CD1c-positive myeloid dendritic cell (primary cell): ENCODE measurements around the gene PSMA7.
A peak's percentile ranks its signal among the peaks of the same experiment; 100 is the strongest.
"Not testable (repeated sequence)": the region's sequence is repeated elsewhere in the genome, so short reads cannot be mapped to it uniquely, and the experiment has no call there.

ENCODE experiments used
- DNase-seq: peaks from one replicate; pipeline ENCODE4 v3.0.0-alpha.2; 2016; ENCODE audit errors: extremely low spot score

The PSMA7 gene

DNA sequence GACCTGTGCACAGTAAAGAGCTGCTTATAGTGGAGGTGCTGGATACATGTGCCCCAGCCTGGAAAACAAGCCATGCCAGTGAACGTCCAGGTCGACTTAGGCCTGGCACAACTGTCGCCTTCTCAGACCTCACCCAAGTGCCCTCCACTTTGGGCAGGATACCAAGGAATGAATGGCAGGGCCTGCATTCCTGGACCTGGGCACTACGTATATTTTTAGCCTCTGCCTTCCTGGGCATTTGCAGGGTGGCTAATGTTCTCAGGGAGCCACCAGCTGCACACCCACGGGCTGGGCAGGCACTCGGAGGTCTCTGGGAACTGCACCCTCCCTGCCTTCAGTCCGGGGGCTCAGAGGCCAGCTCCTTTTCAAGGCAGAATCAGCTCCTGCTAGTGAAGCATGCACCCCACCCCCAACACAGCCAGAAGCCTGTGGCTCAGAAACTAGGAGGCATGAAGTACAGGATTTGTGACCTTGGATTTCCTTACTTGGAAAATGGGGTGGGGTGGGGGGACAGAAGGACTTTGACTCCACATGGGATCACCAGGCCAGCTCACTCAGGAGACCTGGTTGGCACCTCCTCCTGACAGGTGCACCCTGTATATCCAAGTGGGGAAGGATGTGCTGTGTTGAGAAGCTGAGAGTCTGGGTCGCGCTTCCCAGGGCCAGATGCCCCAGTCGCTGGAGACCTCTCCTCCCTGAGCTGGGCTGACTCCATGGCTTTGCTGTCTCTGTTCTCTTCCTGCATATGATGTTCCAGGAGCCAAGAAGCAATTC is 23.4 kb downstream of the PSMA7 start:
- no peak for DNase-seq

DNA sequence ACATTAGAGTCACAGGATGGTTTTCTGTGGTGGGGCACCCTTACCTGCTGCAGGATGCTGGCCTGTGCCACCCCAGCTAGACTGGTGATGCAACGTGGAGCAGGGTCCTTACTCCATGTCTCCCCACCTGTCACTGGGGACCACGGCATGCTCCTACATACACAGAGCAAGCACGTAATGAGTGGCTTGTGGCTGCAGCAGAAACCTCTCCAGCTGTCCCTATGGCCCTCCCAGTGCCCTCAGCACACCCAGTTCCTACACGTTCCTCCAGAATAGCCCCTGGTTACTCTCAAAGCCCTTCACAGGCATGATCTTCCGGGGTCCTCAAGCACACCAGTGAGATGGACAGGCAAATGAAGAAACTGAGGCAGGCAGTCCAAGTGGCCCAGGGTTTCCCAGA is 24.1 kb downstream of the PSMA7 start:
- no peak for DNase-seq

DNA sequence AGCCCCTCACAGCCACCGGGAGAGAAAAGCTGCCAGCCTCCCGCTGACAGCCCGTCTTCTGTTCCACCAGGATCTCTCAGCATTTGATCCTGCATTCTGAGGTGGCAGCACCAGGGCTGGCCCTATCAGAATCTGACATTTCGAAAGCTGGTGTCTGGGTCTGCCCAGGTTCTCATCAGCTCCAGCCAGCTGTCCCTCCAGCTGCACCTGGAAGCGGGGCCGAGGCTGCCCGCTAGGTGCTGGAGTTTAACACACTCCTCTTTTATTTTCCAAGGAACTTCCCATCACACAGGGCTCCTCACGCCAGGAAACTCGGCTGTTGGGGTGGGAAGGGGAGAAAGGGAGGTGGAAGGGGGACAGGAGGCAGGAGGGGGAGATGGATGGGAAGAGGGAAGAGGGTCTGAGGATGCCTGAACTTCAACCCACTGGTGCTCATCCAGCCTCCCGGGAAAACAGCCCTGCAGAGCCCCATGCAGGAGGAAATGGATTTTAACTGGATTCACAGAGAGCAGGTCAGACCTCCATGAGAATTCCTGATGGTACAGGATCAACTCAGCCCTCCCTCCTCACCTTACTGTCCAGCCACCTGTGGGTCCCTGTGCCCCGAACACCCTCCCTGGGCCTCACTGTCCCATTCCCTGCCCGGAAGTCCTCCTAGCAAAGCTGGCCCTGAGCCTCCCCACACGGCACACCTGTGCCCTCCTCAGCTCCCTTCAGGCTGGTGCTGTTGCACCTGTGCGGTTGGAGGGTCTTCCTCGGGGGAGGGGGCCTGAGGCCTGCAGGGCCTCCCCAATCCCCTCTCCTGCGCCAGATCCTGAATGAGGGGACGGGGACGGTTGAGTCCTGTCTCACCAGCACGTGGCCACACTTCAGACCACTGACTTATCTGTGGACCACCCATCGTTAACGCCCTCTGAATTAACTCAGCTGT is 24.8 kb downstream of the PSMA7 start:
- DNase-seq, result no peak

DNA sequence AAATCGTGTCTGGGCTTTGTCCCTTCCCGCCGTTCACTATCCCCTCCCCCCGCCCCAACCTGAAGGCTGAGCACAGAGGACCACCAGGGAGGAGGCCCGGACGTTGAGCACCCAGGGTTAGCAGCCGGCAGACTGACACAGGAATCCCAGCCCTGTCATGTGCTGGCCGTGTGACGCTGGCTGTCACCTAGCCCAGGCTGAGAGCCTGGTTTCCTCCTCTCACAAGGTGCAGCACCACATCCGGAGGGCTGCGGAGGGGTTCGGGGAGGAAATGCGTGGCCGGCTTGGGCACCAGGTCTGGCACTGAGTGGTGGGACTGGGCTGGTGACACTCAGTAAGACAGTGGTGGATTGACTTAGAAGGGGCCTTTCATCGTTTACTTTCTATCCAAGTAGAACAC is 25.5 kb downstream of the PSMA7 start:
- peak; percentile 26 for DNase-seq

DNA sequence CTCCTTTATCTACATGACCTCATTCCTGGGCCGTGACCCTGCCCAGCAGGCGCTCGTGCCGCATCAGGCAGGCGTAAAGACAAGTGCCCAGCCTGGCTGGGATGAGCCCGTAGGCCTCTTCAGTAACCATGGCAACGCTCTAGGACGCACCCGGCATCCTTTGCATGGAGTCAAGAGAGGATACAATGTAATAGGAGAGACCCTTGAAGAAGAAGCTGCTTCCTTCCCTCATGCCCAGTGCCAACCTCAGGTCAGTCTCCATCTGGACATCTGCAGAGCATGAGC is 25.9 kb downstream of the PSMA7 start:
- DNase-seq, result no peak

DNA sequence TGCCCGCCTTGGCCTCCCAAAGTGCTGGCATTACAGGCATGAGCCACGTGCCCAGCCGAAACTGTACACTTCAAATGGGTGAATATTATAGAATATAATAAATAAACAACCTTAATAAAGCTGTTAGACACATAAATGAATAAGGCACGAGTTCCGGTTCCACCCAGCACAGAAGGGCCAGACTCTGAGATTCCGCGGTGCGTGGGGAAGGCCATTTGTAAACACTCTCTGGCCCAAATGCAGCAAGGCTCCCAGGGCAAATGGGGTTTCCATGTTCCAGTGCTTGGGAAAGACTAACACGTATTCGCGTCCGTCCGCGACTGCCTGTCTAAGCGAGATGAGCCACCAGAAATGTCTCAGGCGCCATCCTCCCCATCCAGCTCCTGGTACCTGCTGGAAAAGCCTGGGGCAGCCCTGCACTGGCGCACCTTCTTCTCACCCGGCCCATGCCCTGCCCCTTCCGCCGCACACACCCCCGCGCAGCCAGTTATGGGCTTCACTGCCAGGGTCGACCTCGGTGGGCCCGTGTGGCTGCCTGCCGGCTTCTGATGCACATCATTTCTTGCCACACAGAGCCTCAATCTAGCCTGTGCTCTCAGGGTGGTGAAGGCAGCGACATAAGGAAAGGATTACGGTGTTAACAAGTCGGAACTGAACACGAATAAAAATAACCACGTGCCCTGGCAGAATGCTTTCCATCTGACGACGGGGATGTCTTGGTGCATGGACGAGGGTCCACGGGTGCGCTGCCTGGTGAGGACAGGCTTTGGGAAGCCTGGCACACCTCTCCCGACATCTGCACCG is 26.4 kb downstream of the PSMA7 start:
- no peak for DNase-seq

DNA sequence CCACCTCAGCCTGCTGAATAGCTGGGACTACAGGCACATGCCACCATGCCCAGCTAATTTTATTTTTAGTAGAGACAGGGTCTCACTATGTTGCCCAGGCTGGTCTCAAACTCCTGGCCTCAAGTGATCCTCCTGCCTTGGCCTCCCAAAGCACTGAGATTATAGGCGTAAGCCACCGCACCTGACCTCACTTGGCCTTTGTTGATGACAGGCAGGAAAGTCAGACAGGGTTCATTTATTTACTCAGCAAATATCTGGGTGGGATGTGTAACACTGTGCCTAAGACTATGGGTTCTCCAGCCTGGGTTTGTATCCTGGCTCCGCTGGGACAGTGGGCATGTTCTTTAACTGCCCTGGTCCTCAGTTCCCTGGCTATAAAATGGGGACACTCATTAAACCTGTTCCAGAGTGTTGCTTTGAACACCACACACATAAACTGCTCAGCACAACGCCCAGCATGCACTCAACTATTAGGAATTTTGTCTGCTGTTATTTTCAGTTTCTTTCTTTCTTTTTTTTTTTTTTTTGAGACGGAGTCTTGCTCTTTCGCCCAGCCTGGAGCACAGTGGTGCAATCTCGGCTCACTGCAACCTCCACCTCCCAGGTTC is 27.3 kb downstream of the PSMA7 start:
- DNase-seq, result not testable (repeated sequence)

DNA sequence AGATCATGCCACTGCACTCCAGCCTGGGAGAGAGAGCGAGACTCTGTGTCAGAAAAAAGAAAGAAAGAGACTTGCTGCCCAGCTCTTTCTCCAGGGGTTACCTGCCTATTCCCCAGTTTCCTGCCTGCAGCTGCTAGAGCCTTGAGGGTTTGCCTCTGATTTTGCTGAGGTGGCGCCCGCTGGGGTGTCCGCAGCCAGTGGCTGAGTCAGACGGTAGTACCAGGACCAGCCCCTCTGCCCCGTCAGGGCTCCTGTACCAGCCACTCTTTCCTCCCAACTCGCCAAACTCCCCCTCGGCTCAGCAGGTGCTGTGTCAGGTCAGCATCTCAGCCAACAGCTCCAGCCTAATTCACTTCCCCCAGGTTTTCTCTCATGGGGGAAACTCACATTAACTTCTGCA is 28.3 kb downstream of the PSMA7 start:
- no peak for DNase-seq

DNA sequence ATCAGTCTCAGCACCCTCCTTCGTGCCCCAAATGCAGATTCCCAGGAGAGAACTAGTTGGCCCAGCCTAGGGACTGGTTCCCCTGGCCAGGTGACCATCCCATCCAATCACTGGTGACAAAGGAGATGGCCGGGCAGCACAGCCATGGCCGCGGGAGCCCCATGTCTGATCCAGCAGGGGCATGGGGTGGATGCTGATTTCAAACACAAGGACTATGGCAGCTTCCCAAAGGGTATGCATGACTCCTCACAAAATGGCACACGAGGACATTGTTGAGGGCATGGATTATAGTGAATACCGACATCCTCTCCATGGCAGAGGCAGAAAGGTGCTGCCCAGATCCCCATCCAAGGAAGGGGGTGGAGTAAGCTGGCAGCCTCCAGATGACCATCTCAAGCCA is 30.8 kb downstream of the PSMA7 start:
- no peak for DNase-seq

DNA sequence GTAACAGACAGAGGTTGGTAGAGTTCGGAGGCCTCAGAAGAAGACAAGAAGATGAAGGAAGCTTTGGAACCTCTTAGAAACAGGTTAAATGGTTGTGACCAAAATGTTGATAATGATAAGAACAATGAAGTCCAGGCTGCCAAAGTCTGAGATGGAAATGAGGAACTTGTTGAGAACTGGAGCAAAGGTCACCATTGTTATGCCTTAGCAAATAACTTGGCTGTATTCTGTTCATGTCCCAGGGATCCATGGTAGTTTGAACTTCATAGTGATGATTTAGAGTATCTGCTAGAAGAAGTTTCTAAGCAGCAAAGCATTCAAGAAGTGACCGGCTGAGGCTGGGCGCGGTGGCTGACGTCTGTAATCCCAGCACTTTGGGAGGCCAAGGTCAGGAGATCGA is 32.0 kb downstream of the PSMA7 start:
- DNase-seq, result no peak

DNA sequence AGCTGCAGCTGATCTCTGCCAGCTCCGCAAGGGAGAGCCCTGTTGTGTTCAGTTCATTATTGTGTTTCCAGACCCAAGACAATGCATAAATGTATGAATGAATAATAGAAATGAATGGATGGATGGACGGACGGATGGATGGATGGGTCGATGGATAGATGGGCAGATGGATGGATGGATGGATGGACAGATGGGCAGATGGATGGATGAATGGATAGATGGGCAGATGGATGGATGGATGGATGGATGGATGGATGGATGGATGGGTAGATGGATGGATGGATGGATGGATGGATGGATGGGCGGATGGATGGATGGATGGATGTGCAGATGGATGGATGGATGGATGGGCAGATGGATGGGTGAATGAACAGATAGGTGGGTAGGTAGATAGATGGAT is 37.6 kb downstream of the PSMA7 start:
- DNase-seq, result no peak

DNA sequence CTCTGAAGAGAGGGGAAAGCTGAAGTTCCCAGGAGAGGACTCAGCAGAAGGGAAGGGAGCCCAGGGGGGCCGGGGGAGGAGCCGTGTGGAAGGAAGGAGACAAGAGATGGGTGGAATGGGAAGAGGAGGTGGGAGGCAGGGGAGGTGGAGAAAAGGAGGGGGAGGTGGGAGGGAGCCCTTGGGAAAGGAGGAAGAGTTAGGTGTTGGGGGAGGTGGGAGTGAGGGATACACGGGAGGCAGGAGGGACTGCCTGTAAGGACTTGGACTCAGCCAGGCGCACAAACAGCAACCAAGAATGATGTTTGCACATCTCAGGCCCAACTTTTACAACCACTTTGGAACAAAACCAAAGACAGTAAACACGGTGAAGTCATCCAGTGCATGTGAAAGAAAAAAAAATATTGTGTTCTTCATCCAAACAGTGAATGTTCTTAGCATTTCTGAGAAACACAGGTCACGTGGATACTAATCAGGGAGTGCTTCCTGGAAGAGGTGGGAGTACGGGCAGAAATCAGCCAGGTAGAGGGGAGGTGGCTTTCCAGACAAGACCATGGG is 38.3 kb downstream of the PSMA7 start:
- no peak for DNase-seq

DNA sequence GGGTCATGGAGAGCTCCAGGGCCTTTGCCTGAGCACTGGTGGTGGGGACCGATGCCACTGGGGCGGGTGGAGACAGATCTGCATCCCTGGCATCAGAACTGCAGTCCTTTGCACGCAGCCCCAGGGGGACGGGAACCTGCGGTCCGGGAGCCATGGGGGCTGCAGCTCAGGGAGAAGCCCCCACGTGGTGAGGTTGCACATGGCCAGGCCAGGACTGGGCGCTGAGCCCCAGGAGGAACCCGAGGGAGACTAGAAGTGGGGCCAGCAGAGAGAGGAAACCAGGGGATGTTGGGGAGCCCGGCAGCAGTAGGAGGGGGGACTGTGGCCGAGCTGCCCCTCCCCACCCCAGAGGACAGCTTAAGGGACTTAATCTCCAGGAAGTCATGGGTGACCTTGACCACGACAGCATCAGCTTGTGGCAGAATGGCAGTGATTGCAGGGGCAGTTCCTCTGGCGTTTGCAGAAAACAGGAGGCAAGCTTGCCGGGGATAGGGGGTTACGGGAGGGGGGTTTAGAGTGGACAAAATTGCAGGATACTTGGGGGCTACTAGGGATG is 38.9 kb downstream of the PSMA7 start:
- no peak for DNase-seq

DNA sequence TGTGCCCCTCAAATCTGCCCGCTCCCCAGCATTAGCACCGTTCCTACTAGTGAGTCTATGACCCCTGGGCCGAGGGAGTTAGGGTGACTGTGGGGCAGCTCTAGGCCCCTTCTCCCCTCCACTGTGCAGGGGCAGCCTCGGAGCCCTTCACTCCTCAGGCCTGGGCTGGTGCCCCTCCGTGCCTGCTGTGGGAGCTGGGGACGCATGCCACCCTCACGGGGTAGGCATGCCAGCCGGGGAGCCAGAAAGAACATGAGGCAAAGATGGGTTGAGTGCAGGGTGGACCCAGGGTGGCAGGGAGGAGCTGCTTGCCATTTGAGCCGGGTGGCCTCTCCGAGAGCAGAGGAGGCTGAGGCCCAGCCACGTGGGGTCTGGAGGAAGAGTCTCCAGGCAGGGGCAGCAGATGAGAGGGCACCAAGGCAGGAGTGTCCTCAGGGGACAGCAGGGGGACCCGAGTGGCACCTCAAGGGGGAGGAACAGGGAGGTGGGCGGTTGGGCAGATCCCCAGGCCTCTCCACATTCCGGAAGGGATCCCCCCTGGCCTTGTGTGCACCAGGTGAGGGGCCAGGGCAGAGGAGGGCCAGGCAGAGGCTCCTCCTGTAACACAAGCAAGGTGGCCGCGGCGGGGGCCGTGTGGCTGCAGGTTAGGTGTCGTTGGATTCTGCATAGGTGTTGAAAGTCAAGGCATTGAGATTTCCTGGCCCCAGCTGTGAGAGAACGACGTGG is 39.5 kb downstream of the PSMA7 start:
- no peak for DNase-seq

DNA sequence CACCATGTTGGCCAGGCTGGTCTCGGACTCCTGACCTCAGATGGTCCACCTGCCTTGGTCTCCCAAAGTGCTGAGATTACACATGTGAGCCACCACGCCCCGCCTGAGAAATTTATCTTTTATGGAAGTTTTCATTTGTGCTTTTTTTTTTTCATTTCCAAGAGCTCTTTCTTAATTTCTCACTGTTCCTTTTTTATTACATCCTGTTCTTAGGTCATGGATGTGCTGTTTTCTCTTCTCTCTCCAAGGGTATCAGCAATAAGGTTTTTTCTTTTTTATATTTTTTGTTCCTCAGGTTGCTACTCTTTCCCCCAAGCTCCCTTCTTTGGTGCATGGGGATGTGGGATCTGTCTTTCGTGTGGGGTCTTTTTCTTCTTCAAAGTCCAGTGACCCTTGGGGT is 42.1 kb downstream of the PSMA7 start:
- DNase-seq, result no peak

DNA sequence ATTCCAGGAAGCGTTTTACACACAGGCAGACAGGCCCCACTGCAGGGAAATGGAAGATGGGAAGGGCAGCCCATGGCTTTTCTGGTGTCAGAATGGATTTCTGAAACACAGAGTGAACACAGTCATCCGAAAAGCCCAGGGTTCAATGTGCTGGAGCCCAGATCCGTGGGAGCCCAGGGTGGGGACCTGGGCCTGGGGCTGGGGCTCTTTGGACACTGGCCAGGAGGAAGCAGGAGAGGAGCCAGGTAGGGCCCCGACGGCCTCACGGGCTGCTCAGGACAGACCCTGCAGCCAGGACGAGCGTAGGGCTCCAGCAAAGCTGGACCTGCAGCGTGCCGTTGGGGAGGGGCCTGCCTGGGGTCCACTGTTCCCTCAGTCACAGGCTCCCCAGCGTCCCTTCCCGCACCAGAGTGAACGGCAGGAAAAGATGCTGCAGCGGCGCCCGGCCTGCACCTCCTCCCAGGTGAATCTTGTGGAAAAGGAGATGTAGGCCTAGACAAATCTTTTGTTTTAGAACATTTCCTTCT is 45.2 kb downstream of the PSMA7 start:
- DNase-seq, result no peak

DNA sequence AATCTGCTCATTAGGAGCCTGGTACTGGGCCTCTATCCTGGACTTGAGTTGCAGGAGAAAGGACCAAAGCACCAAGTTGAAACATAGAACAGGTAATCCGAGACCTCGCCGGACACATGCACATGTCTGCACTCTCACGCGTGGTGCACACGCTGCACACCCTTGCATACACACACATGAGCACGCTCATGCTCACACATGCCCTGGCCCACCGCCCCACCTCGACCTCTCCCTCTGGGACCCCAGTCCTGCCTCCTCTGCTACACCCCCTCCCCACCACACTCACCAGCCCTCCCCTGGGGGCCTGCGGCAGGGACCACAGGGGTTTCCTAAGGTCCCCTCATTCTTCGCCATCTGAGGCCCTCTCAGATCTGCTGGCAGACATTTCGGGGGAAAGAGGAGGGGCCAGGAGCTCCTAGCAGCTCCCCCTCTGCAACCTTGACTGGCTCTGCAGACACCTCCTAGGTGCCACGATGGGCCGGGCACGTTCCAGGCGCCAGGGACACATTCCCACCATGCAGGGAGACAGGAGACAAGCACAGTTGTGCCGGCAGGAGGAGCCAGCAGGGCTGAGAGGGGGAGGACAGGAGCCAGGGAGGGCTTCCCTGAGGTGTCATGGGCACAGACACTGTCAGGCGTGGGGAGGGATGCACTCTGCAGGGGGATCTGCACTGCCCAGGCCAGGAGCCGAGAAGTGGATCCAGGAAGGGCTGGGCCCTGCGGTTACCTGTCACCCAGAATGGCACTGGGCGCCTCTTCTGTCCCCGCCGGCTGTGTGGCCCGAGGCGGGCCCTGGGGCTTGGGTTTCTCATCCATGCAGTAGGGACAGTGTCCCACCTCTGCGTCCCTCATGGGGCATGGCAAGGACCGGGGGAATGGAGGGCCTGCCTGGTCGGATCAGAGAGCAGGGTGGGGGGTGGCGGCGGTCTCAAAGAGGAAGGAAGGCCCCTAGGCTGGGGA is 46.5 kb downstream of the PSMA7 start:
- DNase-seq, result no peak

DNA sequence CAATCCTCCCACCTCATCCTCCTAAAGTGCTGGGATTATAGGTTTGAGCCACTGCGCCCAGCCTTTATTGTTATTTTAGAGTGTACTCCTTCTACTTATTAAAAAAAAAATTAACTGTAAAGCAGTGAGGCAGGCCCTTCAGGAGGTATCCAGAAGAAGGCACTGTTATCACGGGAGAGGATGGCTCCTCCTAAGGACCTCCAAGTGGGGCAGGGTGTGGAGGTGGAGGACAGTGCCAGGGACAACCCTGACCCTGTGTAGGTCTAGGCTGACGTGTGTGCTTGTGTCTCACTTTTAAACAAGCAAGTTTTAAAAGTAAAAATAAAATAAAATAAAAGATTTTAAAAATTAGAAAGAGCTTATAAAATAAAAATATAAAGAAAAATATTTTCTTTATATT is 53.8 kb downstream of the PSMA7 start:
- no peak for DNase-seq
